Pancreas (tissue), 10 donors: Measurements from ENCODE around the gene SLC24A4. TPM values are rescaled to one million over a fixed set of nuclear protein-coding genes. Genes with fewer than 3 reads are reported as not detected.

Source experiments
- ATAC-seq, 4 donors: fragments of 200-7000 bp; cut with Tn5 transposase; one replicate each; pipeline versions ENCODE4 v1.8.0 to v1.9.1; 2020; ENCODE audit warnings: mild to moderate bottlenecking in 4 of 4, moderate library complexity in 4 of 4
- DNase-seq, 6 donors: peaks; one replicate each; pipeline ENCODE4 v3.0.0-alpha.2; 2020
- FAIRE-seq: peaks from 2 replicates; lab custom pipeline; 2012; peaks lifted over from hg19 to GRCh38; lab: Jason Lieb, UNC
- H3K27ac ChIP-seq, 4 donors: fragments of 200-600 bp; sonication (generic); 1 replicate in 3 of 4; 2 replicates in 1 of 4; pipeline versions ENCODE4 v1.5.0 to v1.8.0; 2020
- H3K27me3 ChIP-seq, 4 donors: fragments of 200-600 bp; one replicate each; pipeline ENCODE4 v1.8.0; 2021
- H3K36me3 ChIP-seq, 3 donors: fragments of 200-600 bp; sonication (generic) in 1 of 3; one replicate each; pipeline versions ENCODE4 v1.5.0 to v1.8.0; 2020 to 2021
- H3K4me1 ChIP-seq, 3 donors: fragments of 200-600 bp; one replicate each; pipeline ENCODE4 v1.8.0; 2021
- H3K4me3 ChIP-seq, 4 donors: fragments of 200-600 bp; sonication (generic) in 2 of 4; one replicate each; pipeline versions ENCODE4 v1.5.0 to v1.8.0; 2020 to 2021
- H3K9me3 ChIP-seq, 4 donors: fragments of 200-600 bp; one replicate each; pipeline ENCODE4 v1.8.0; 2021
- CTCF ChIP-seq, 4 donors: fragments of 200-600 bp; sonication (generic) in 3 of 4; IDR thresholded peaks; one replicate each; pipeline versions ENCODE4 v1.5.0 to v1.8.0; 2021; ENCODE audit warnings: antibody characterized with exemption in 4 of 4
- WGBS, 2 donors: extraction: QIAGEN DNeasy Blood & Tissue Kit; methylation state at CpG; one replicate each; pipeline ENCODE4 v1.1.7; 2013; 5-methylcytosine and 5-hydroxymethylcytosine counted together
- intact Hi-C, 3 donors: fragments of 100-400 bp; cut with DNase I; formaldehyde crosslinking; loops; one replicate each; pipeline versions ENCODE4 v1.11.1 to v1.14.2; 2022
- polyA plus RNA-seq, 2 donors: library from polyadenylated mRNA; stranded (reverse); fragments of 200-250 nt; gene quantifications; one replicate each; pipeline ENCODE4 v1.2.3, GENCODE V29; 2013
- total RNA-seq, 6 donors: library from RNA; stranded (reverse); fragmentation: NEBNext Ultra II Directional in 4 of 6; extraction: Animal tissue kit (Norgen Biotek cat#: 25700) in 4 of 6; gene quantifications; one replicate each; pipeline versions ENCODE4 v1.2.1 to v1.2.4, GENCODE V29; 2021 to 2023
- donor health status: healthy with polysubstance abuse.
- donor health status: DM: no; HTN: no; CAD: no; lungs with moderate emphysema.
- donor health status: DM: no; HTN: no; CAD: no.
- donor health status: control.
- donor health status: control.
- donor health status: Bipolar disorder and iron deficiency.
- donor health status: DM: yes; HTN: yes; CAD: no.
- donor health status: DM: no; HTN: no; CAD: no.
- donor health status: DM: no; HTN: no; CAD: no.
- donor health status: DM: yes; HTN: yes; CAD: no.

Gene SLC24A4
- total and polyA plus RNA-seq, 8 donors: 0.04 to 0.14 (median 0.07) TPM

GRCh38 chr14:92280554-92281262, 42.3 kb upstream of the SLC24A4 start:
- no peaks in the 10 kb centered on the region for H3K4me1 ChIP-seq
- no peak for ATAC-seq
- no peak for DNase-seq
- FAIRE-seq: no peak
- no peaks in the 10 kb centered on the region for H3K9me3 ChIP-seq
- intact Hi-C loops: no loop called here
- H3K27ac ChIP-seq: no peak overlapping the region
- H3K36me3 ChIP-seq: no peaks in the 10 kb centered on the region
- no peak for TF ChIP-seq CTCF (IDR thresholded peaks at IDR 0.05)
- WGBS, 2 donors: 63 to 70% methylated on average over 4 of the region's 4 CpGs
- H3K27me3 ChIP-seq: no peaks in the 10 kb centered on the region
- no peak overlapping the region for H3K4me3 ChIP-seq

- 47 to 72% methylated on average over 2 of the region's 2 CpGs for WGBS, 2 donors
- no peak for FAIRE-seq
- no peaks in the 10 kb centered on the region for H3K9me3 ChIP-seq
- H3K27me3 ChIP-seq: no peaks in the 10 kb centered on the region
- intact Hi-C loops: no loop called here
- H3K27ac ChIP-seq: no peak overlapping the region
- H3K4me3 ChIP-seq: no peak overlapping the region
- H3K36me3 ChIP-seq: no peaks in the 10 kb centered on the region
- DNase-seq: no peak
- no peaks in the 10 kb centered on the region for H3K4me1 ChIP-seq
- TF ChIP-seq CTCF (IDR thresholded peaks at IDR 0.05): no peak
- ATAC-seq: no peak
These were observed 40.3 kb upstream of the SLC24A4 start for GRCh38 chr14:92282669-92283068.

GRCh38 chr14:92285311-92285710, 37.7 kb upstream of the SLC24A4 start:
- H3K27ac ChIP-seq: no peak overlapping the region
- ATAC-seq (no peak), DNase-seq (no peak), FAIRE-seq (no peak)
- H3K36me3 ChIP-seq: no peaks in the 10 kb centered on the region
- no peaks in the 10 kb centered on the region for H3K27me3 ChIP-seq
- H3K4me1 ChIP-seq: no peaks in the 10 kb centered on the region
- intact Hi-C loops: no loop called here
- no peaks in the 10 kb centered on the region for H3K9me3 ChIP-seq
- WGBS, 2 donors: 79 to 89% methylated on average over 3 of the region's 3 CpGs
- no peak for TF ChIP-seq CTCF (IDR thresholded peaks at IDR 0.05)
- no peak overlapping the region for H3K4me3 ChIP-seq

- H3K36me3 ChIP-seq: no peaks in the 10 kb centered on the region
- no peak for TF ChIP-seq CTCF (IDR thresholded peaks at IDR 0.05)
- H3K27me3 ChIP-seq: no peaks in the 10 kb centered on the region
- intact Hi-C loops: no loop called here
- H3K27ac ChIP-seq: no peak overlapping the region
- no peak overlapping the region for H3K4me3 ChIP-seq
- whole genome bisulfite sequencing, 2 donors: 68 to 71% methylated on average over 8 to 10 of the region's 10 CpGs
- H3K4me1 ChIP-seq: no peaks in the 10 kb centered on the region
- FAIRE-seq: no peak
- ATAC-seq: no peak
- no peaks in the 10 kb centered on the region for H3K9me3 ChIP-seq
- no peak for DNase-seq
These were observed 35.0 kb upstream of the SLC24A4 start for GRCh38 chr14:92287987-92288386.

GRCh38 chr14:92288994-92289660, 33.8 kb upstream of the SLC24A4 start:
- Histone ChIP-seq H3K27ac (no peak overlapping the region), H3K9me3 (no peaks in the 10 kb centered on the region), H3K4me1 (no peaks in the 10 kb centered on the region), H3K27me3 (no peaks in the 10 kb centered on the region), H3K36me3 (no peaks in the 10 kb centered on the region), H3K4me3 (no peak overlapping the region)
- DNase-seq: no peak
- intact Hi-C loops: no loop called here
- ATAC-seq: no peak
- FAIRE-seq: no peak
- 31 to 41% methylated on average over 9 of the region's 9 CpGs for WGBS, 2 donors
- no peak for TF ChIP-seq CTCF (IDR thresholded peaks at IDR 0.05)
